Tibial nerve (tissue), 4 donors: Measurements from ENCODE around the gene GATAD2A. TPM values are rescaled to one million over a fixed set of nuclear protein-coding genes. Genes with fewer than 3 reads are reported as not detected.
"Not testable (repeated sequence)": the region's sequence is repeated elsewhere in the genome, so short reads cannot be mapped to it uniquely, and the experiment has no call there.

Experiments
- DNase-seq, 2 donors: peaks; one replicate each; pipeline ENCODE4 v3.0.0-alpha.2; 2019; ENCODE audit warnings: low spot score in 2 of 2
- H3K27ac ChIP-seq, 4 donors: fragments of 200-600 bp; sonication (generic) in 3 of 4; one replicate each; pipeline ENCODE4 v1.5.1; 2017 to 2019; ENCODE audit warnings: mild to moderate bottlenecking in 1 of 4
- H3K27me3 ChIP-seq, 2 donors: fragments of 200-600 bp; sonication (generic) in 1 of 2; one replicate each; pipeline versions ENCODE4 v1.5.1 to v1.6.0; 2017 to 2019
- H3K36me3 ChIP-seq, 3 donors: fragments of 200-600 bp; sonication (generic); one replicate each; pipeline ENCODE4 v1.5.1; 2018 to 2019
- H3K4me1 ChIP-seq, 4 donors: fragments of 200-600 bp; sonication (generic) in 3 of 4; one replicate each; pipeline ENCODE4 v1.5.1; 2017 to 2019
- H3K4me3 ChIP-seq, 4 donors: fragments of 200-600 bp; sonication (generic) in 3 of 4; one replicate each; pipeline ENCODE4 v1.5.1; 2017 to 2019; ENCODE audit warnings: mild to moderate bottlenecking in 1 of 4, moderate library complexity in 1 of 4
- H3K9me3 ChIP-seq, 4 donors: fragments of 200-600 bp; sonication (generic) in 3 of 4; one replicate each; pipeline ENCODE4 v1.5.1; 2017 to 2019
- EP300 ChIP-seq, 2 donors: sonication (generic); formaldehyde crosslinking; IDR thresholded peaks; one replicate each; pipeline ENCODE4 v1.6.1; 2017; ENCODE audit warnings: antibody characterized with exemption in 2 of 2, mild to moderate bottlenecking in 1 of 2
- POLR2A ChIP-seq, 2 donors: fragments of 450-650 bp; IDR thresholded peaks; one replicate each; pipeline ENCODE4 v1.6.1; 2017; ENCODE audit warnings: antibody characterized with exemption in 2 of 2, mild to moderate bottlenecking in 2 of 2, moderate library complexity in 2 of 2
- WGBS, 2 donors: methylation state at CpG; one replicate each; pipeline ENCODE4 v1.1.5; 2018; 5-methylcytosine and 5-hydroxymethylcytosine counted together
- total RNA-seq, 4 donors: library from RNA; depleted of rRNA; stranded (reverse); fragments of >200 nt; gene quantifications; one replicate each; pipeline ENCODE4 v1.1.0, GENCODE V29; 2016
- TF ChIP-seq, protein P1 (sequence below), 5 experiments: fragments of 200-600 bp in 3 of 5; fragments of 450-650 bp in 2 of 5; sonication (generic) in 3 of 5; IDR thresholded peaks; one replicate each; pipeline ENCODE4 v1.5.1; 2016 to 2019; ENCODE audit warnings: antibody characterized with exemption in 5 of 5, mild to moderate bottlenecking in 3 of 5, moderate library complexity in 2 of 5

The GATAD2A gene
- total RNA-seq, 4 donors from 2014 or later: 34.1 to 69.6 (median 36.8) TPM

DNA sequence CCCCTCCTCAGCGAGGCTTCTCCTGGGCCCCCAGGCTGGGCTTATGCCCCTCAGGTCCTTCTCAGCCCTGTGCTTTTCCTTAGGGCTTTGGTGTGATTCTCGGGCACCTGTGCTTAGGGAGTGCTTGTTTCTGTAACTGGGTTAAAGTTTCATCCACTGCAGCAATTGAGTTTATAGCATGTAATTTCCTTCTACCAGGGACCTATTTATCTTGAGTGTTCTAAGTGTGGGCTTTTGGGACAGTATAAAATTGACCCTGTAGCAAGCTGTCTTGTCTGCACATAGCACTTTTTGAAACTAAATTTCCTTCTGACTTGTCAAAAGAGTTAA, 47.6 kb downstream of the GATAD2A start:
- Histone ChIP-seq H3K9me3 (no peaks in the 10 kb centered on the region), H3K4me3 (no peak overlapping the region), H3K36me3 (peaks cover 0 to 4% (median 0%) of the 10 kb centered on the region in 3 donors), H3K27me3 (no peaks in the 10 kb centered on the region), H3K27ac (no peak overlapping the region), H3K4me1 (peaks cover 0 to 26% (median 11%) of the 10 kb centered on the region in 4 donors)
- WGBS, 2 donors: 71 to 75% methylated on average over 2 of the region's 2 CpGs
- DNase-seq: no peak
- TF ChIP-seq EP300 (IDR thresholded peaks at IDR 0.05) (no peak), POLR2A (IDR thresholded peaks at IDR 0.05) (no peak)
- TF ChIP-seq, protein P1, sequence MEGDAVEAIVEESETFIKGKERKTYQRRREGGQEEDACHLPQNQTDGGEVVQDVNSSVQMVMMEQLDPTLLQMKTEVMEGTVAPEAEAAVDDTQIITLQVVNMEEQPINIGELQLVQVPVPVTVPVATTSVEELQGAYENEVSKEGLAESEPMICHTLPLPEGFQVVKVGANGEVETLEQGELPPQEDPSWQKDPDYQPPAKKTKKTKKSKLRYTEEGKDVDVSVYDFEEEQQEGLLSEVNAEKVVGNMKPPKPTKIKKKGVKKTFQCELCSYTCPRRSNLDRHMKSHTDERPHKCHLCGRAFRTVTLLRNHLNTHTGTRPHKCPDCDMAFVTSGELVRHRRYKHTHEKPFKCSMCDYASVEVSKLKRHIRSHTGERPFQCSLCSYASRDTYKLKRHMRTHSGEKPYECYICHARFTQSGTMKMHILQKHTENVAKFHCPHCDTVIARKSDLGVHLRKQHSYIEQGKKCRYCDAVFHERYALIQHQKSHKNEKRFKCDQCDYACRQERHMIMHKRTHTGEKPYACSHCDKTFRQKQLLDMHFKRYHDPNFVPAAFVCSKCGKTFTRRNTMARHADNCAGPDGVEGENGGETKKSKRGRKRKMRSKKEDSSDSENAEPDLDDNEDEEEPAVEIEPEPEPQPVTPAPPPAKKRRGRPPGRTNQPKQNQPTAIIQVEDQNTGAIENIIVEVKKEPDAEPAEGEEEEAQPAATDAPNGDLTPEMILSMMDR (IDR thresholded peaks at IDR 0.05): no peak

DNA sequence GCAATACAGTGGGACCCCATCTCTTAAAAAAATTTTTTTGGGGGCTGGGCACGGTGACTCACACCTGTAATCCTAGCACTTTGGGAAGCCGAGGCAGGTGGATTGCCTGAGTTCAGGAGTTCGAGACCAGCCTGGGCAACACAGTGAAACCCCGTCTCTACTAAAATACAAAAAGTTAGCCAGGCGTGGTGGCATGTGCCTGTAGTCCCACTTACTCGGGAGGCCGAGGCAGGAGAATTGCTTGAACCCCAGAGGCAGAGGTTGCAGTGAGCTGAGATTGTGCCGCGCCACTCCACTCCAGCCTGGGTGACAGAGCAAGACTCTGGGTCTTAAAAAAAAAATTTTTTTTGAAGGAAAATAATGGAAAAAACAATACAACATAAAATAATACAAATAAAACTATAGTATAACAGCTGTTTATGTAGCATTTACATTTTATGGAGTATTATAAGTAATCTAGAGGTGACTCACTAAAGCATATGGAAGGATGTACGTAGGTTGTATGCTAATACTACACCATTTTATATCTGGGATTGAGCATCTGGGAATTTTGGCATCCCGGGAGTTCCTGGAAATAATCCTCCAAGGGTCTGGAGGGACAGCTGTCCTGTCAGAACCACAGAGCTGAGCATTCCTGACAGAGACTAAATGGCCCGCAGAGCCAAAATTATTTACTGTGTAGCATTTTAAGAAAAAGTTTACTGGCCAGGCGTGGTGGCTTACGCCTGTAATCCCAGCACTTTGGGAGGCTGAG, 49.9 kb downstream of the GATAD2A start:
- H3K4me1 ChIP-seq: peaks cover 0 to 45% (median 30%) of the 10 kb centered on the region in 4 donors
- H3K27ac ChIP-seq, H3K4me3 ChIP-seq, H3K27me3 ChIP-seq, H3K36me3 ChIP-seq, DNase-seq, H3K9me3 ChIP-seq: not testable (repeated sequence)
- 95 to 96% methylated on average over 14 of the region's 14 CpGs for WGBS, 2 donors

DNA sequence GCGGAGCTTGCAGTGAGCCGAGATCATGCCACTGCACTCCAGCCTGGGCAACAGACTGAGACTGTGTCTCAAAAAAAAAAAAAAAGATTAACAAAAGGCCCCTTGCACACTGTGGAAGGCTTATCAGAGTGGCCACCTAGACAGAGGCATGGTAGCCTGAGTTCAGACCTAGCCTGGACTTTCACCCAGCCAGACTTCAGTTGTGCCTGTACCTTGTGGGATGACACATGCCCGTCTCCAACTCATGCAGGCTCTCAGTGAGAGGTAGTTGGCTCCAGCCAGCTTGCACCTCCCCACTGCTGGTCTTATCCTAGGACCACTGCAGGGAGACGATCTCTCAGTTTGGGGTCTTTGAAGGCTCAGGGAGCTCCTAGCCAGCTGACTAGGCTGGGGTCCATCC, 52.2 kb downstream of the GATAD2A start:
- peak overlapping the region in 3 of 4 donors; percentile 25 to 91 (median 87) for H3K27ac ChIP-seq
- no peaks in the 10 kb centered on the region for H3K27me3 ChIP-seq
- no peaks in the 10 kb centered on the region for H3K9me3 ChIP-seq
- peaks cover 0 to 57% (median 46%) of the 10 kb centered on the region in 4 donors for H3K4me1 ChIP-seq
- 77 to 79% methylated on average over 4 of the region's 4 CpGs for WGBS, 2 donors
- no peak overlapping the region for H3K4me3 ChIP-seq
- TF ChIP-seq, protein P1 (IDR thresholded peaks at IDR 0.05): no peak
- TF ChIP-seq POLR2A (IDR thresholded peaks at IDR 0.05) (no peak), EP300 (IDR thresholded peaks at IDR 0.05) (no peak)
- DNase-seq: no peak
- peaks cover 0 to 4% (median 0%) of the 10 kb centered on the region in 3 donors for H3K36me3 ChIP-seq

DNA sequence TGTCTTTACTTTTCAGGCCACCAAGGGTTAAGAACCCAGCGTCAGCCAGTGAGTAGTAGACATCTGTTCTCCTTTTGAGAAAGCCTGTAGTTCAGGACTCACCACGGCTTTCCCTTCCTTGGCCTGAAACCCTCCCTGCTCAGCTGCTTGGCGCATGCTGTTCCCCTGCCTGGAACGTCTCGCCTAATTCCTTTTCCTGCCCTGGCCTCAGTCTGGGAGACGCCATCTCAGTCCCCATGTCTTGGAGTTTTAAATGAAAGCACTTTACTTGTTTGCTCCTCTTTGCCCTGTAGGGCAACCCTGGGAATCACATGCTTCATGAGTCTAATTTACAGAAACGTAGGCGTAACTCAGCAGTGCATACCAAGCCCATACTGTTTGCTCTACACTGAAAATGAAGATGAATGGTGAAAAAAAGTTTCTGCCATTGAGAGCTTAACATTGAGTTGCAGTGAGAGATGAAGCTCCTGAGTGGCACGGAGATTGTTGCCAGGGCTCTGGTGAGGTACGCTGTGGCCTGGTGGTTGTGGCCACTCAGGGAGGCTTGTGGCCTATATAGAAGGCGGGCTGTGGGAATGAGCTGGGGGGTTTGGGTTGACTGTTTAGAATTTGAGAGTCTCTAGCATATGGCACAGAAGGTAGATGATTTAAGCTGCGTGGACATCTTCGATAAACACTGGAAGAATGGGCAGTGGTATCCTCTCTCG, 52.8 kb downstream of the GATAD2A start:
- WGBS, 2 donors: 55% methylated on average over 14 of the region's 14 CpGs
- H3K9me3 ChIP-seq: no peaks in the 10 kb centered on the region
- DNase-seq: no peak
- H3K36me3 ChIP-seq: peaks cover 0 to 4% (median 0%) of the 10 kb centered on the region in 3 donors
- TF ChIP-seq, protein P1 (IDR thresholded peaks at IDR 0.05): no peak
- TF ChIP-seq POLR2A (IDR thresholded peaks at IDR 0.05) (no peak), EP300 (IDR thresholded peaks at IDR 0.05) (peak in 1 of 2 donors; percentile 19)
- H3K27me3 ChIP-seq: no peaks in the 10 kb centered on the region
- peak overlapping the region in 3 of 4 donors; percentile 74 to 91 (median 87) for H3K27ac ChIP-seq
- no peak overlapping the region for H3K4me3 ChIP-seq
- peaks cover 0 to 62% (median 52%) of the 10 kb centered on the region in 4 donors for H3K4me1 ChIP-seq

DNA sequence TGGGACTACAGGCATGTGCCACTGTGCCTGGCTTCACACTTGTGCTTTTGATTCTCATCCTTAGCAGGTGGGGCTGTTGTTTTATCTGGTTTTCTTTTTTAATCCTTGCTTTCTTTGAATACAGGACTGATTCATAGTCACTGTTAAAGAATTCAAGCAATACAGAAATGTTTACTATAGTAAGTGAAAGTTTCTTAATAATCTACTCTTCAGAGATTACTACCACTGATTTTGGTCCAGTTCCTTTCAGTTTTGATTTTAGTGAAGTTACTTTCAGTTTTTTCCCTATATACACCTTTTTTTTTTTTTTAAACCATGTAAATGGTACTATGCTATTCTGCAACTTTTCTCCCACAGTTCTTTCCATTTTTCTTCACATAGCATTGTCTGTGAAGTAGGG, 53.6 kb downstream of the GATAD2A start:
- Histone ChIP-seq H3K27ac (peak overlapping the region in 3 of 4 donors; percentile 74 to 91 (median 87)), H3K27me3 (no peaks in the 10 kb centered on the region), H3K36me3 (peaks cover 0 to 4% (median 0%) of the 10 kb centered on the region in 3 donors), H3K4me3 (no peak overlapping the region), H3K9me3 (no peaks in the 10 kb centered on the region), H3K4me1 (peaks cover 0 to 71% (median 60%) of the 10 kb centered on the region in 4 donors)
- no peak for DNase-seq
- TF ChIP-seq, protein P1 (IDR thresholded peaks at IDR 0.05): no peak
- no peak for TF ChIP-seq EP300 (IDR thresholded peaks at IDR 0.05)
- TF ChIP-seq POLR2A (IDR thresholded peaks at IDR 0.05): no peak
